GM12878 (cell line): Measurements from ENCODE around the gene LSM5. TPM values are rescaled to one million over a fixed set of nuclear protein-coding genes. Genes with fewer than 3 reads are reported as not detected.

Experiments used
- ATAC-seq: fragments of 200-7000 bp; cut with Tn5 transposase; 3 replicates; pipeline ENCODE4 v1.9.1; 2020; ENCODE audit warnings: mild to moderate bottlenecking, moderate library complexity
- BruUV-seq: library from RNA; stranded (reverse); fragments of 400-500 nt; replicated peaks from 2 replicates; lab custom pipeline; 2021; lab: Mats Ljungman, UMichigan
- CTCF ChIA-PET: fragments of 300-600 bp; sonication (Branson Sonifier 250); formaldehyde crosslinking; extraction: SDS; loops from one replicate; lab custom pipeline; 2021; ENCODE audit warnings: inconsistent platforms; lab: Yijun Ruan, JAX
- POLR2A ChIA-PET: fragments of 350-600 bp; formaldehyde crosslinking; extraction: SDS; loops from one replicate; lab custom pipeline; 2021; ENCODE audit warnings: inconsistent platforms; lab: Charles Lee
- RAD21 ChIA-PET: fragments of 300-600 bp; sonication (Branson Sonifier 250); formaldehyde crosslinking; loops from one replicate; lab custom pipeline; 2023; ENCODE audit warnings: antibody characterized with exemption; ENCODE audit not compliant: unreplicated experiment; lab: Charles Lee
- SMC1A ChIA-PET: fragments of 300-600 bp; sonication (Branson Sonifier 250); formaldehyde crosslinking; loops from one replicate; lab custom pipeline; 2023; ENCODE audit not compliant: unreplicated experiment, uncharacterized antibody; lab: Charles Lee
- DNase-seq: peaks from one replicate; pipeline ENCODE4 v3.0.0-alpha.2; 2011; ENCODE audit warnings: low read depth, low spot score
- FAIRE-seq: peaks from 3 replicates; lab custom pipeline; 2011; peaks lifted over from hg19 to GRCh38; lab: Jason Lieb, UNC
- H2AFZ ChIP-seq: 2 replicates; pipeline ENCODE4 v1.6.0; 2011; ENCODE audit warnings: low read depth, low read length, control low read depth; ENCODE audit not compliant: control insufficient read depth
- H3K27ac ChIP-seq: 2 replicates; pipeline ENCODE4 v1.5.1; 2011; ENCODE audit warnings: control low read depth; ENCODE audit not compliant: control insufficient read depth, insufficient read depth
- H3K27me3 ChIP-seq, 2 experiments: replicated peaks in 1 of 2; 2 replicates each; pipeline versions ENCODE4 v1.6.0 to v1.6.1; 2011; ENCODE audit warnings: low read length in 1 of 2; ENCODE audit not compliant: control insufficient read depth in 2 of 2, insufficient read depth in 2 of 2
- H3K36me3 ChIP-seq, 2 experiments: 2 replicates each; pipeline ENCODE4 v1.5.1; 2011; ENCODE audit warnings: low read length in 1 of 2; ENCODE audit not compliant: control insufficient read depth in 2 of 2, insufficient read depth in 2 of 2
- H3K4me1 ChIP-seq: 2 replicates; pipeline ENCODE4 v1.6.1; 2011; ENCODE audit warnings: mild to moderate bottlenecking, low read length, moderate library complexity, mixed read lengths; ENCODE audit not compliant: control insufficient read depth, insufficient read depth
- H3K4me2 ChIP-seq: 2 replicates; pipeline ENCODE4 v1.6.0; 2011; ENCODE audit warnings: control low read depth; ENCODE audit not compliant: control insufficient read depth, insufficient read depth
- H3K4me3 ChIP-seq: fragments of 200-600 bp; sonication (generic); 2 replicates; pipeline ENCODE4 v1.5.1; 2016
- H3K79me2 ChIP-seq: 2 replicates; pipeline ENCODE4 v1.6.0; 2011; ENCODE audit warnings: low read length; ENCODE audit not compliant: control insufficient read depth, insufficient read depth
- H3K9ac ChIP-seq: 2 replicates; pipeline ENCODE4 v1.8.0; 2011; ENCODE audit warnings: low read length, control low read depth, mixed read lengths; ENCODE audit not compliant: control insufficient read depth, insufficient read depth
- H3K9me3 ChIP-seq: replicated peaks from 3 replicates; pipeline ENCODE4 v1.5.1; 2011; ENCODE audit warnings: mild to moderate bottlenecking, low read length; ENCODE audit not compliant: control insufficient read depth, insufficient read depth
- H4K20me1 ChIP-seq: 2 replicates; pipeline ENCODE4 v1.6.0; 2011; ENCODE audit not compliant: control insufficient read depth, insufficient read depth
- CBX3 ChIP-seq: fragments of 200-600 bp; sonication (generic); IDR thresholded peaks from 2 replicates; pipeline ENCODE4 v1.6.1; 2016; ENCODE audit warnings: low read depth, borderline replicate concordance
- CEBPZ ChIP-seq: fragments of 150-350 bp; IDR thresholded peaks from 2 replicates; pipeline ENCODE4 v1.6.1; 2016; ENCODE audit warnings: low read depth, low read length
- SMARCA5 ChIP-seq: fragments of 450-650 bp; IDR thresholded peaks from 2 replicates; pipeline ENCODE4 v1.6.1; 2017; ENCODE audit warnings: mild to moderate bottlenecking
- TCF7 ChIP-seq: IDR thresholded peaks from 2 replicates; pipeline ENCODE4 v1.6.1; 2014; ENCODE audit warnings: antibody characterized with exemption, borderline replicate concordance
- ZNF274 ChIP-seq: IDR thresholded peaks from one replicate; pipeline ENCODE4 v1.8.0; 2011; ENCODE audit not compliant: insufficient read length, insufficient read depth
- WGBS: methylation state at CpG from one replicate; pipeline ENCODE4 v1.1.6; 2016; ENCODE audit warnings: low lambda C conversion rate; ENCODE audit not compliant: insufficient replicate concordance, insufficient coverage; ENCODE audit errors: missing lambda C conversion rate; 5-methylcytosine and 5-hydroxymethylcytosine counted together
- in situ Hi-C: fragments of 300-500 bp; cut with MboI; formaldehyde crosslinking; loops from 9 replicates; pipeline ENCODE4 v1.14.3; 2018; ENCODE audit warnings: mixed read lengths
- intact Hi-C: fragments of 100-400 bp; cut with micrococcal nuclease; formaldehyde crosslinking; loops from one replicate; pipeline ENCODE4 v1.14.2; 2022; ENCODE audit not compliant: unreplicated experiment
- polyA plus RNA-seq, 11 experiments: library from polyadenylated mRNA; depleted of rRNA in 4 of 11; unstranded in 6 of 11; stranded (reverse) in 5 of 11; fragments of >200 nt; fragmentation: Nextera tagmentation in 4 of 11; fragmentation: Illumina TruSeq in 1 of 11; extraction: Ambion mirVana in 4 of 11; extraction: Trizol in 1 of 11; gene quantifications; 1 replicate in 1 of 11; 2 replicates in 10 of 11; pipeline versions ENCODE4 v1.2.1 to v1.2.3, GENCODE V29; 2011 to 2016; ENCODE audit warnings: inconsistent platforms in 2 of 11, missing spikeins in 2 of 11, low read depth in 1 of 11
- total RNA-seq, 4 experiments: library from RNA; depleted of rRNA in 3 of 4; stranded (reverse); fragments of >200 nt in 3 of 4; fragmentation: Illumina TruSeq in 1 of 4; extraction: Trizol in 1 of 4; gene quantifications; 2 replicates each; pipeline versions ENCODE4 v1.2.1 to v1.2.3, GENCODE V29; 2013 to 2021
- TF ChIP-seq, protein P1 (sequence below): IDR thresholded peaks from 2 replicates; pipeline ENCODE4 v1.6.1; 2012; ENCODE audit warnings: low read depth, low read length, improper control_type of control experiment

Gene LSM5
- total and polyA plus RNA-seq, 10 of the 15 experiments (the other 5 are each of a cell fraction or from before 2014, with no cell fraction given): 29.4 to 538 (median 145) TPM

DNA sequence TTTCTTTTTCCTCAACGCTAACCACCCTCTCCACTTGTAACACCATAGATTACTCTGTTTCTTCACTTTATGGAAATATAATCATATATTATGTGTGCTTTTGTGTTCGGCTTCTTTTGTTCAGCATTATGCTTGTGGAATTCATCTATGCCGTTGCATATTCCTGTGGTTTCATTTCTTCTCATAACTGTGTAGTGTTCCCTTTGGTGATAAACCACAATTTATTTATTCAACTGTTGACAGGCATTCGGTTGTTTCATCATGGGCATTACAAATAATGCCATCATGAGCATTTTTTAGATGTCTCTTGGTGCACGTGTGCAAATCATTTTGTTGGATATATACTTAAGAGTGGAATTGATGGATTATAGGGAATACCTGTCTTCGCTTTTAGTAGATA, 17.2 kb upstream of the LSM5 start:
- Histone ChIP-seq H3K27me3 (no peaks in the 10 kb centered on the region), H2AFZ (no peak overlapping the region), H3K79me2 (peaks cover 71% of the 10 kb centered on the region), H4K20me1 (no peaks in the 10 kb centered on the region), H3K9me3 (peaks cover 2% of the 10 kb centered on the region; the same call in 1 of the 3 replicates), H3K4me2 (no peak overlapping the region), H3K4me3 (no peak overlapping the region), H3K36me3 (peaks cover 0 to 8% of the 10 kb centered on the region in 2 experiments; a peak in 3 of 4 replicates), H3K4me1 (peaks cover 10% of the 10 kb centered on the region; the same call in 1 of the 2 replicates), H3K27ac (no peak overlapping the region), H3K9ac (no peak overlapping the region)
- SMC1A ChIA-PET: interaction anchor here (0.8 to 1.3 kb wide), 2 partner anchors 9 to 11 kb away, joined by 4 to 5 read pairs; no protein-coding TSS in a partner anchor
- ATAC-seq (no peak), FAIRE-seq (no peak), DNase-seq (no peak)
- 90% methylated on average over 6 of the region's 6 CpGs for WGBS
- POLR2A ChIA-PET: interaction anchor here (1.6 kb wide), 1 partner anchor 12 kb away, joined by 6 read pairs; the partner anchor contains the start of gene AVL9
- intact Hi-C loops: no loop called here
- no TSS peak for BruUV-seq
- CTCF ChIA-PET: no interaction called here
- RAD21 ChIA-PET: no interaction called here
- in situ Hi-C loops: no loop called here
- TF ChIP-seq SMARCA5 (no peak), TCF7 (no peak), CBX3 (no peak), ZNF274 (no peak), CEBPZ (no peak)
- TF ChIP-seq, protein P1, sequence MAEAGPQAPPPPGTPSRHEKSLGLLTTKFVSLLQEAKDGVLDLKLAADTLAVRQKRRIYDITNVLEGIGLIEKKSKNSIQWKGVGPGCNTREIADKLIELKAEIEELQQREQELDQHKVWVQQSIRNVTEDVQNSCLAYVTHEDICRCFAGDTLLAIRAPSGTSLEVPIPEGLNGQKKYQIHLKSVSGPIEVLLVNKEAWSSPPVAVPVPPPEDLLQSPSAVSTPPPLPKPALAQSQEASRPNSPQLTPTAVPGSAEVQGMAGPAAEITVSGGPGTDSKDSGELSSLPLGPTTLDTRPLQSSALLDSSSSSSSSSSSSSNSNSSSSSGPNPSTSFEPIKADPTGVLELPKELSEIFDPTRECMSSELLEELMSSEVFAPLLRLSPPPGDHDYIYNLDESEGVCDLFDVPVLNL: no peak
